ENCODE measurements around the gene SPTBN5.

- TF ChIP-seq POLR2A (IDR thresholded peaks at IDR 0.05; ENCODE audit: low read length), result no peak
- TF ChIP-seq GATA1 (IDR thresholded peaks at IDR 0.05; ENCODE audit: low read depth, low read length), result no peak
Measured at GRCh38 chr15:41825145-41825544, 68.7 kb downstream of the SPTBN5 start.

Data from erythroblast (primary cell).